HEK293 (cell line): Measurements from ENCODE around the gene TRIM8.

Experiments used
- CTCF ChIA-PET: fragments of 350-600 bp; formaldehyde crosslinking; extraction: SDS; loops from one replicate; lab custom pipeline; 2021; ENCODE audit warnings: antibody characterized with exemption; lab: Yijun Ruan, JAX
- POLR2A ChIA-PET: fragments of 300-600 bp; formaldehyde crosslinking; extraction: SDS; loops from one replicate; lab custom pipeline; 2020; ENCODE audit warnings: antibody characterized with exemption, inconsistent platforms; lab: Yijun Ruan, JAX
- H3K27ac ChIP-seq: fragments of 200-500 bp; sonication (Bioruptor generic); 2 replicates; pipeline ENCODE4 v1.5.1; 2014; ENCODE audit warnings: low read depth, low read length, control low read depth, inconsistent platforms; ENCODE audit errors: extremely low read depth
- H3K36me3 ChIP-seq, 2 experiments: fragments of 200-500 bp in 1 of 2; sonication (Bioruptor generic) in 1 of 2; 1 replicate in 1 of 2; 2 replicates in 1 of 2; pipeline ENCODE4 v1.5.1; 2014 to 2017; ENCODE audit warnings: inconsistent platforms in 2 of 2, low read length in 2 of 2; ENCODE audit not compliant: control insufficient read depth in 2 of 2, insufficient read depth in 1 of 2
- H3K4me1 ChIP-seq: fragments of 200-500 bp; sonication (Bioruptor generic); 2 replicates; pipeline ENCODE4 v1.5.1; 2014; ENCODE audit warnings: mild to moderate bottlenecking, low read length, inconsistent platforms; ENCODE audit not compliant: control insufficient read depth, insufficient read depth
- H3K4me3 ChIP-seq: 2 replicates; pipeline ENCODE4 v1.5.1; 2011; ENCODE audit warnings: low read depth, mild to moderate bottlenecking, control low read depth, low read length, moderate library complexity
- H3K9me3 ChIP-seq: fragments of 200-500 bp; sonication (Bioruptor generic); 2 replicates; pipeline ENCODE4 v1.5.1; 2014; ENCODE audit warnings: low read depth, low read length, inconsistent platforms; ENCODE audit not compliant: control insufficient read depth, insufficient read depth
- GLI2 ChIP-seq: fragments of 450-650 bp; formaldehyde crosslinking; IDR thresholded peaks from 2 replicates; pipeline ENCODE4; 2017; ENCODE audit warnings: missing biosample characterization, missing genetic modification characterization, low read depth, borderline replicate concordance
- GLIS1 ChIP-seq: fragments of 450-650 bp; formaldehyde crosslinking; IDR thresholded peaks from 2 replicates; pipeline ENCODE4 v1.5.1; 2016; ENCODE audit warnings: missing biosample characterization, missing genetic modification characterization
- MEIS1 ChIP-seq: sonication (generic); formaldehyde crosslinking; IDR thresholded peaks from 2 replicates; pipeline ENCODE4 v1.8.1; 2022; ENCODE audit warnings: missing genetic modification reagents, mild to moderate bottlenecking, borderline replicate concordance
- OSR2 ChIP-seq: fragments of 450-650 bp; formaldehyde crosslinking; IDR thresholded peaks from 2 replicates; pipeline ENCODE4 v1.5.1; 2016; ENCODE audit warnings: missing biosample characterization, missing genetic modification characterization
- OVOL3 ChIP-seq: fragments of 450-650 bp; formaldehyde crosslinking; IDR thresholded peaks from 2 replicates; pipeline ENCODE4 v1.5.1; 2016; ENCODE audit warnings: missing biosample characterization, missing genetic modification characterization
- ZNF133 ChIP-seq: fragments of 450-650 bp; formaldehyde crosslinking; IDR thresholded peaks from 2 replicates; pipeline ENCODE4 v1.5.1; 2016; ENCODE audit warnings: missing biosample characterization, missing genetic modification characterization
- ZNF16 ChIP-seq: fragments of 450-650 bp; formaldehyde crosslinking; IDR thresholded peaks from 2 replicates; pipeline ENCODE4 v1.5.1; 2016; ENCODE audit warnings: low read depth, missing biosample characterization, missing genetic modification characterization
- ZNF404 ChIP-seq: fragments of 450-650 bp; formaldehyde crosslinking; IDR thresholded peaks from 2 replicates; pipeline ENCODE4 v1.5.1; 2017; ENCODE audit warnings: missing biosample characterization, missing genetic modification characterization
- ZNF473 ChIP-seq: fragments of 450-650 bp; formaldehyde crosslinking; IDR thresholded peaks from 2 replicates; pipeline ENCODE4 v1.5.1; 2017; ENCODE audit warnings: missing biosample characterization, missing genetic modification characterization
- ZNF530 ChIP-seq: fragments of 450-650 bp; formaldehyde crosslinking; IDR thresholded peaks from 2 replicates; pipeline ENCODE4 v1.5.1; 2016; ENCODE audit warnings: low read depth, missing biosample characterization, missing genetic modification characterization
- ZNF548 ChIP-seq: fragments of 450-650 bp; formaldehyde crosslinking; IDR thresholded peaks from 2 replicates; pipeline ENCODE4 v1.5.1; 2016; ENCODE audit warnings: missing biosample characterization, missing genetic modification characterization
- ZNF585B ChIP-seq: fragments of 450-650 bp; formaldehyde crosslinking; IDR thresholded peaks from 2 replicates; pipeline ENCODE4 v1.5.1; 2016; ENCODE audit warnings: missing biosample characterization, missing genetic modification characterization
- ZNF621 ChIP-seq: fragments of 450-650 bp; formaldehyde crosslinking; IDR thresholded peaks from 2 replicates; pipeline ENCODE4 v1.5.1; 2017; ENCODE audit warnings: missing biosample characterization, missing genetic modification characterization
- ZNF785 ChIP-seq: fragments of 450-650 bp; formaldehyde crosslinking; IDR thresholded peaks from 2 replicates; pipeline ENCODE4 v1.5.1; 2016; ENCODE audit warnings: missing biosample characterization, missing genetic modification characterization
- ZNF792 ChIP-seq: fragments of 450-650 bp; formaldehyde crosslinking; IDR thresholded peaks from 2 replicates; pipeline ENCODE4 v1.5.1; 2016; ENCODE audit warnings: missing biosample characterization, missing genetic modification characterization
- ZNF837 ChIP-seq: fragments of 450-650 bp; formaldehyde crosslinking; IDR thresholded peaks from 2 replicates; pipeline ENCODE4 v1.5.1; 2016; ENCODE audit warnings: missing biosample characterization, missing genetic modification characterization
- ZSCAN16 ChIP-seq: fragments of 450-650 bp; formaldehyde crosslinking; IDR thresholded peaks from 2 replicates; pipeline ENCODE4 v1.5.1; 2016; ENCODE audit warnings: missing biosample characterization, missing genetic modification characterization
- TF ChIP-seq, protein P1 (sequence below): fragments of 450-650 bp; formaldehyde crosslinking; IDR thresholded peaks from 2 replicates; pipeline ENCODE4 v1.5.1; 2016; ENCODE audit warnings: missing biosample characterization, missing genetic modification characterization
- TF ChIP-seq, protein P2 (sequence below): fragments of 450-650 bp; formaldehyde crosslinking; IDR thresholded peaks from 2 replicates; pipeline ENCODE4; 2016; ENCODE audit warnings: missing biosample characterization, missing genetic modification characterization
- TF ChIP-seq, protein P3 (sequence below): fragments of 450-650 bp; formaldehyde crosslinking; IDR thresholded peaks from 2 replicates; pipeline ENCODE4 v1.5.1; 2016; ENCODE audit warnings: missing biosample characterization, missing genetic modification characterization

TRIM8 gene

DNA sequence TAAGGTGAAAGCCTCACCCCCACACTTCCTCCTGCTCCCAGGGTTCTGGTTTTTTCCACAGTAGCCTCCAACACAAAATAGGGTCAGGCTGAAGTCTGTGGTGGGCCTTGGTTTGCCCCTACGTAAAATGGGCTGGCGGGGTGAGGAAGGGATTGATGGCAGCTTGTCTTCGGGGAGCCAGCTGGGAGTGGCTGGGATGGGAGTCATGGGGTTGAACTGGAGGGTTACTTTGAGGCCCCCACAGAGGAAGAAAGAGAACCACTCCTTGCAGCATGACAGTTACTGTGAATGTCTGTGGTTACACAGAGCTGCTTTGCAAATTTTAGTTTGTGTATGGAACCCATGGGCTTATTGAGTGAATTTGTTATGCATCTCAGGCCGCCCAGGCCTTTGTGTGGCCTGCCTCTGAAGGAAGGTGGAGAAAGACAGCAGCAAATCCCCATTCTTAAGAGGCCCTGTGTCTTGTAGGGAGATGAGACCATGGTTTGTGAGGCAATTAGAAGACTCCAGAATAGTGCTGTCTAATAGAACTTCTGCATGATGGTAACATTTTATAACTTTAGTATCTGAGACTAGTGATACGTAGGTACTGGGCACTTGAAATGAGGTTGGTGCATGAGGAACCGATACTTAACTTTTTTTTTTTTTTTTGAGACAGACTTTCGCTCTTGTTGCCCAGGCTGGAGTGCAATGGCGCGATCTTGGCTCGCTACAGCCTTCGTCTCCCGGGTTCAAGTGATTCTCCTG lies 8.1 kb downstream of the TRIM8 start:
- POLR2A ChIA-PET: no interaction called here
- Histone ChIP-seq H3K4me1 (peaks cover 8% of the 10 kb centered on the region), H3K27ac (no peak overlapping the region), H3K4me3 (no peak overlapping the region), H3K9me3 (no peaks in the 10 kb centered on the region), H3K36me3 (peaks cover 5 to 70% of the 10 kb centered on the region in 2 experiments; a peak in 2 of 3 replicates)
- CTCF ChIA-PET: interaction anchor here (0.5 to 1.0 kb wide), 2 partner anchors 18 to 26 kb away, joined by 3 read pairs; no protein-coding TSS in a partner anchor
- TF ChIP-seq ZNF785 (tag by site-specific recombination) (no peak), GLIS1 (tag by site-specific recombination) (no peak), OVOL3 (tag by site-specific recombination) (no peak), ZNF473 (tag by site-specific recombination) (no peak), GLI2 (tag by site-specific recombination) (no peak)
- TF ChIP-seq, protein P1, sequence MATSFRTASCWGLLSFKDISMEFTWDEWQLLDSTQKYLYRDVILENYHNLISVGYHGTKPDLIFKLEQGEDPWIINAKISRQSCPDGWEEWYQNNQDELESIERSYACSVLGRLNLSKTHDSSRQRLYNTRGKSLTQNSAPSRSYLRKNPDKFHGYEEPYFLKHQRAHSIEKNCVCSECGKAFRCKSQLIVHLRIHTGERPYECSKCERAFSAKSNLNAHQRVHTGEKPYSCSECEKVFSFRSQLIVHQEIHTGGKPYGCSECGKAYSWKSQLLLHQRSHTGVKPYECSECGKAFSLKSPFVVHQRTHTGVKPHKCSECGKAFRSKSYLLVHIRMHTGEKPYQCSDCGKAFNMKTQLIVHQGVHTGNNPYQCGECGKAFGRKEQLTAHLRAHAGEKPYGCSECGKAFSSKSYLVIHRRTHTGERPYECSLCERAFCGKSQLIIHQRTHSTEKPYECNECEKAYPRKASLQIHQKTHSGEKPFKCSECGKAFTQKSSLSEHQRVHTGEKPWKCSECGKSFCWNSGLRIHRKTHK: no peak

DNA sequence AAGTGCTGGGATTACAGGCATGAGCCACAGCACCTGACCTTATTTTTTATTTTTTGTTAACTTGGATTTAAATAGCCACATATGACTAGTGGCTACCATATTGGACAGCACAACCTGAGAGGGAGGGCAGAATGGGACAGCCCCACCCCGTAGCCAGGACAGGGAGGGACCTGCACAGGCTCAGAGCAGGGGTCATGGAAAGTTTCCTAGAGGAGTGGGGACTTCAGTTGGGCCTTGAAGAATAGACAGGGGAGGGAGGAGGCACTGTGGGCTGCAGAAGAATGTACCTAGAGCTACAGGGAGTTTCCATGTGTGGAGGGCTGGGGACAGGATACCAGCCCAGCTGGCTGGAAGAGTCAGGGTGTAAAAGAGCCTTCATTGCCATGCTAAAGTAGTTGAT lies 8.8 kb downstream of the TRIM8 start:
- no peaks in the 10 kb centered on the region for H3K9me3 ChIP-seq
- H3K4me3 ChIP-seq: no peak overlapping the region
- H3K27ac ChIP-seq: no peak overlapping the region
- CTCF ChIA-PET: interaction anchor here (1.8 kb wide), 1 partner anchor 17 kb away, joined by 8 read pairs; no protein-coding TSS in a partner anchor
- H3K36me3 ChIP-seq: peaks cover 5 to 68% of the 10 kb centered on the region in 2 experiments; a peak in 2 of 3 replicates
- TF ChIP-seq ZNF621 (tag by site-specific recombination) (no peak), ZNF404 (tag by site-specific recombination) (no peak), ZNF585B (tag by site-specific recombination) (peak; percentile 48)
- TF ChIP-seq, protein P2, sequence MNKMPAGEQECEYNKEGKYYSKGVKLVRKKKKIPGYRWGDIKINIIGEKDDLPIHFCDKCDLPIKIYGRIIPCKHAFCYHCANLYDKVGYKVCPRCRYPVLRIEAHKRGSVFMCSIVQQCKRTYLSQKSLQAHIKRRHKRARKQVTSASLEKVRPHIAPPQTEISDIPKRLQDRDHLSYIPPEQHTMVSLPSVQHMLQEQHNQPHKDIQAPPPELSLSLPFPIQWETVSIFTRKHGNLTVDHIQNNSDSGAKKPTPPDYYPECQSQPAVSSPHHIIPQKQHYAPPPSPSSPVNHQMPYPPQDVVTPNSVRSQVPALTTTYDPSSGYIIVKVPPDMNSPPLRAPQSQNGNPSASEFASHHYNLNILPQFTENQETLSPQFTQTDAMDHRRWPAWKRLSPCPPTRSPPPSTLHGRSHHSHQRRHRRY: no peak
- POLR2A ChIA-PET: interaction anchor here (1.8 kb wide), 1 partner anchor 61 kb away, joined by 4 read pairs; the partner anchor contains the start of genes ARL3 and SFXN2
- H3K4me1 ChIP-seq: peaks cover 6% of the 10 kb centered on the region

DNA sequence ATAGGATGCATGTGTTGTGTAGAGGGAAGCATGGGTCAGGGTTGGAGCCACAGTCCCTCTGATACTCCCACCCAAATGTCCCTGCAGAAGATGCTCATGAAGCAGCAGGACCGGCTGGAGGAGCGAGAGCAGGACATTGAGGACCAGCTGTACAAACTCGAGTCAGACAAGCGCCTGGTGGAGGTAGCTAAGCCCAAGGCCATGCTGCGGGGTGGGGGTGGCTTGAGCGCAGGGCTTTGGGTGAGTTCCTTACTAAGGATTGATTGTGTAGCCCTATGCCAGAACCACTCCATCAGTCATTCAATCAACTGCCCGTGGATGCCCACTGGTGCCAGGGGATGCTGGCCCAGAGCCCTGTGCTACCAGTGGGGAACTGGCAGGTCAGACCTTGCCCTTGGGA lies 10.3 kb downstream of the TRIM8 start:
- Histone ChIP-seq H3K4me3 (no peak overlapping the region), H3K27ac (no peak overlapping the region), H3K4me1 (peaks cover 5% of the 10 kb centered on the region), H3K36me3 (peaks cover 5 to 67% of the 10 kb centered on the region in 2 experiments; a peak in 2 of 3 replicates), H3K9me3 (no peaks in the 10 kb centered on the region)
- TF ChIP-seq, protein P3, sequence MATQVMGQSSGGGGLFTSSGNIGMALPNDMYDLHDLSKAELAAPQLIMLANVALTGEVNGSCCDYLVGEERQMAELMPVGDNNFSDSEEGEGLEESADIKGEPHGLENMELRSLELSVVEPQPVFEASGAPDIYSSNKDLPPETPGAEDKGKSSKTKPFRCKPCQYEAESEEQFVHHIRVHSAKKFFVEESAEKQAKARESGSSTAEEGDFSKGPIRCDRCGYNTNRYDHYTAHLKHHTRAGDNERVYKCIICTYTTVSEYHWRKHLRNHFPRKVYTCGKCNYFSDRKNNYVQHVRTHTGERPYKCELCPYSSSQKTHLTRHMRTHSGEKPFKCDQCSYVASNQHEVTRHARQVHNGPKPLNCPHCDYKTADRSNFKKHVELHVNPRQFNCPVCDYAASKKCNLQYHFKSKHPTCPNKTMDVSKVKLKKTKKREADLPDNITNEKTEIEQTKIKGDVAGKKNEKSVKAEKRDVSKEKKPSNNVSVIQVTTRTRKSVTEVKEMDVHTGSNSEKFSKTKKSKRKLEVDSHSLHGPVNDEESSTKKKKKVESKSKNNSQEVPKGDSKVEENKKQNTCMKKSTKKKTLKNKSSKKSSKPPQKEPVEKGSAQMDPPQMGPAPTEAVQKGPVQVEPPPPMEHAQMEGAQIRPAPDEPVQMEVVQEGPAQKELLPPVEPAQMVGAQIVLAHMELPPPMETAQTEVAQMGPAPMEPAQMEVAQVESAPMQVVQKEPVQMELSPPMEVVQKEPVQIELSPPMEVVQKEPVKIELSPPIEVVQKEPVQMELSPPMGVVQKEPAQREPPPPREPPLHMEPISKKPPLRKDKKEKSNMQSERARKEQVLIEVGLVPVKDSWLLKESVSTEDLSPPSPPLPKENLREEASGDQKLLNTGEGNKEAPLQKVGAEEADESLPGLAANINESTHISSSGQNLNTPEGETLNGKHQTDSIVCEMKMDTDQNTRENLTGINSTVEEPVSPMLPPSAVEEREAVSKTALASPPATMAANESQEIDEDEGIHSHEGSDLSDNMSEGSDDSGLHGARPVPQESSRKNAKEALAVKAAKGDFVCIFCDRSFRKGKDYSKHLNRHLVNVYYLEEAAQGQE (tag by site-specific recombination): no peak
- no peak for TF ChIP-seq ZNF530 (tag by site-specific recombination)
- TF ChIP-seq ZNF837 (tag by site-specific recombination): no peak
- no peak for TF ChIP-seq ZSCAN16 (tag by site-specific recombination)
- no peak for TF ChIP-seq ZNF785 (tag by site-specific recombination)
- no peak for TF ChIP-seq ZNF133 (tag by site-specific recombination)
- TF ChIP-seq MEIS1 (CRISPR knock-in tag): no peak
- no peak for TF ChIP-seq OSR2 (tag by site-specific recombination)
- no peak for TF ChIP-seq ZNF792 (tag by site-specific recombination)
- TF ChIP-seq ZNF16 (tag by site-specific recombination): no peak
- no peak for TF ChIP-seq ZNF548 (tag by site-specific recombination)
- CTCF ChIA-PET: interaction anchor here (1.8 kb wide), 1 partner anchor 15 kb away, joined by 8 read pairs; no protein-coding TSS in a partner anchor
- POLR2A ChIA-PET: interaction anchor here (0.6 to 1.8 kb wide), 2 partner anchors 59 to 109 kb away, joined by 4 read pairs; partner anchors contain the start of genes ARL3 and SFXN2
